HCT116 (cell line): ENCODE results near the gene NEURL4. TPM values are rescaled to one million over a fixed set of nuclear protein-coding genes. Genes with fewer than 3 reads are reported as not detected.
A peak's percentile ranks its signal among the peaks of the same experiment; 100 is the strongest.

Source experiments
- ATAC-seq: fragments of 200-7000 bp; cut with Tn5 transposase; 2 replicates; pipeline ENCODE4 v1.9.1; 2020; ENCODE audit warnings: mild to moderate bottlenecking, moderate library complexity
- BruUV-seq: library from RNA; stranded (reverse); fragments of 400-500 nt; replicated peaks from 2 replicates; lab custom pipeline; 2021; lab: Mats Ljungman, UMichigan
- CTCF ChIA-PET: fragments of 300-600 bp; sonication (Branson Sonifier 250); formaldehyde crosslinking; loops from one replicate; lab custom pipeline; 2021; ENCODE audit warnings: antibody characterized with exemption; lab: Charles Lee
- POLR2A ChIA-PET: fragments of 300-600, 350-600 bp; sonication (Branson Sonifier 250); formaldehyde crosslinking; loops from one replicate; lab custom pipeline; 2021; ENCODE audit warnings: antibody characterized with exemption; lab: Charles Lee
- RAD21 ChIA-PET, 2 experiments: fragments of 300-600 bp; sonication (Branson Sonifier 250); formaldehyde crosslinking; loops; one replicate each; lab custom pipeline; 2023; ENCODE audit warnings: low total read pairs in 2 of 2; ENCODE audit not compliant: uncharacterized antibody in 2 of 2, unreplicated experiment in 2 of 2, low non-redundant PET in 1 of 2; lab: Charles Lee
- DNase-seq: peaks from one replicate; pipeline ENCODE4 v3.0.0-alpha.2; 2010; ENCODE audit warnings: low read depth, low spot score
- H2AFZ ChIP-seq: fragments of 200-600 bp; shearing (Covaris generic), sonication (generic); 2 replicates; pipeline ENCODE4 v1.6.1; 2017; ENCODE audit warnings: low read depth, mixed run types, mixed read lengths, antibody characterized with exemption, low read length; ENCODE audit not compliant: poor library complexity, severe bottlenecking
- H3K27ac ChIP-seq: 2 replicates; pipeline ENCODE4 v1.5.1; 2012; ENCODE audit warnings: low read depth, low read length
- H3K27me3 ChIP-seq: fragments of 200-600 bp; sonication (generic); 2 replicates; pipeline ENCODE4 v1.6.1; 2016; ENCODE audit warnings: mixed run types, low read length, mixed read lengths; ENCODE audit not compliant: insufficient read depth
- H3K36me3 ChIP-seq, 2 experiments: fragments of 200-500 bp in 1 of 2; fragments of 200-600 bp in 1 of 2; sonication (Bioruptor generic) in 1 of 2; sonication (generic) in 1 of 2; 2 replicates each; pipeline versions ENCODE4 v1.5.1 to v1.6.1; 2014 to 2016; ENCODE audit warnings: low read length in 2 of 2, inconsistent platforms in 1 of 2, mixed read lengths in 1 of 2, mixed run types in 1 of 2; ENCODE audit not compliant: insufficient read depth in 2 of 2, control insufficient read depth in 1 of 2
- H3K4me1 ChIP-seq, 2 experiments: fragments of 200-600 bp in 1 of 2; sonication (generic) in 1 of 2; 2 replicates each; pipeline versions ENCODE4 v1.5.1 to v1.6.1; 2012 to 2017; ENCODE audit warnings: low read length in 2 of 2, inconsistent platforms in 1 of 2, mild to moderate bottlenecking in 1 of 2, mixed read lengths in 1 of 2, mixed run types in 1 of 2, moderate library complexity in 1 of 2; ENCODE audit not compliant: insufficient read depth in 2 of 2, control insufficient read depth in 1 of 2
- H3K4me2 ChIP-seq: fragments of 200-600 bp; sonication (generic); 2 replicates; pipeline ENCODE4 v1.6.1; 2017; ENCODE audit warnings: mixed run types, low read length, mixed read lengths
- H3K4me3 ChIP-seq, 2 experiments: fragments of 200-600 bp in 1 of 2; sonication (generic) in 1 of 2; replicated peaks in 1 of 2; 2 replicates each; pipeline ENCODE4 v1.5.1; 2011 to 2016; ENCODE audit warnings: low read length in 2 of 2, control low read depth in 1 of 2, low read depth in 1 of 2, mild to moderate bottlenecking in 1 of 2, mixed read lengths in 1 of 2, mixed run types in 1 of 2
- H3K79me2 ChIP-seq: fragments of 200-600 bp; sonication (generic); 2 replicates; pipeline ENCODE4 v1.6.1; 2017; ENCODE audit warnings: mild to moderate bottlenecking, mixed run types, low read length, moderate library complexity, mixed read lengths; ENCODE audit not compliant: insufficient read depth
- H3K9ac ChIP-seq: fragments of 200-600 bp; sonication (generic); 2 replicates; pipeline ENCODE4 v1.6.1; 2016; ENCODE audit warnings: low read length, mixed read lengths
- H3K9me2 ChIP-seq: fragments of 200-600 bp; sonication (generic), shearing (Covaris generic); 2 replicates; pipeline ENCODE4 v1.6.1; 2017; ENCODE audit warnings: mixed run types, mild to moderate bottlenecking, moderate library complexity; ENCODE audit not compliant: insufficient read depth
- H3K9me3 ChIP-seq, 2 experiments: fragments of 200-500 bp in 1 of 2; fragments of 200-600 bp in 1 of 2; sonication (Bioruptor generic) in 1 of 2; sonication (generic) in 1 of 2; 2 replicates each; pipeline ENCODE4 v1.6.1; 2014 to 2017; ENCODE audit warnings: low read length in 2 of 2, mixed read lengths in 2 of 2, inconsistent platforms in 1 of 2, low read depth in 1 of 2, mild to moderate bottlenecking in 1 of 2, mixed run types in 1 of 2, moderate library complexity in 1 of 2; ENCODE audit not compliant: control insufficient read depth in 1 of 2, insufficient read depth in 1 of 2
- H4K20me1 ChIP-seq: fragments of 200-600 bp; sonication (generic), shearing (Covaris generic); 2 replicates; pipeline ENCODE4 v1.6.1; 2017; ENCODE audit warnings: mixed run types, mild to moderate bottlenecking, moderate library complexity; ENCODE audit not compliant: insufficient read depth
- CBX3 ChIP-seq: IDR thresholded peaks from 2 replicates; pipeline ENCODE4 v1.6.1; 2012; ENCODE audit warnings: low read depth
- CEBPB ChIP-seq: IDR thresholded peaks from 2 replicates; pipeline ENCODE4 v1.6.1; 2012; ENCODE audit warnings: low read depth
- ELF1 ChIP-seq: IDR thresholded peaks from 2 replicates; pipeline ENCODE4 v1.6.1; 2012; ENCODE audit warnings: low read depth, borderline replicate concordance
- EZH2 ChIP-seq: fragments of 200-600 bp; sonication (generic); IDR thresholded peaks from 2 replicates; pipeline ENCODE4 v1.6.1; 2017; ENCODE audit warnings: antibody characterized with exemption, mixed run types
- FOSL1 ChIP-seq: IDR thresholded peaks from 2 replicates; pipeline ENCODE4 v1.6.1; 2012; ENCODE audit warnings: low read depth
- JUND ChIP-seq: IDR thresholded peaks from 2 replicates; pipeline ENCODE4 v1.6.1; 2012
- POLR2A ChIP-seq: IDR thresholded peaks from 2 replicates; pipeline ENCODE4 v1.7.0; 2011; ENCODE audit warnings: borderline replicate concordance; ENCODE audit not compliant: insufficient read depth, insufficient read length; ENCODE audit errors: extremely low read depth
- POLR2AphosphoS5 ChIP-seq: IDR thresholded peaks from 2 replicates; pipeline ENCODE4 v1.6.1; 2011; ENCODE audit warnings: mild to moderate bottlenecking, low read depth, low read length, moderate library complexity
- RAD21 ChIP-seq: IDR thresholded peaks from 2 replicates; pipeline ENCODE4 v1.6.1; 2012; ENCODE audit warnings: low read depth, mild to moderate bottlenecking
- SP1 ChIP-seq: IDR thresholded peaks from 2 replicates; pipeline ENCODE4 v1.6.1; 2012; ENCODE audit warnings: low read depth
- SRF ChIP-seq: IDR thresholded peaks from 2 replicates; pipeline ENCODE4 v1.6.1; 2012; ENCODE audit warnings: low read depth
- TCF7L2 ChIP-seq: IDR thresholded peaks from 2 replicates; pipeline ENCODE4 v1.7.0; 2011; ENCODE audit warnings: borderline replicate concordance, inconsistent platforms; ENCODE audit not compliant: insufficient read depth, insufficient read length; ENCODE audit errors: extremely low read depth
- YY1 ChIP-seq: IDR thresholded peaks from 2 replicates; pipeline ENCODE4 v1.6.1; 2011; ENCODE audit warnings: low read length, low read depth, moderate library complexity, mild to moderate bottlenecking; ENCODE audit not compliant: insufficient replicate concordance; ENCODE audit errors: extremely low read depth
- ZFX ChIP-seq: fragments of 450-650 bp; IDR thresholded peaks from 2 replicates; pipeline ENCODE4 v1.6.1; 2017
- ZNF274 ChIP-seq: fragments of 200-500 bp; sonication (Bioruptor generic); IDR thresholded peaks from 2 replicates; pipeline ENCODE4 v1.6.1; 2014; ENCODE audit warnings: mild to moderate bottlenecking, low read depth, low read length, inconsistent platforms
- intact Hi-C: fragments of 100-400 bp; cut with micrococcal nuclease; formaldehyde crosslinking; loops from 2 replicates; pipeline ENCODE4 v1.10.0; 2022
- total RNA-seq: library from RNA; stranded (reverse); gene quantifications from one replicate; pipeline ENCODE4 v1.2.1, GENCODE V29; 2021; ENCODE audit not compliant: unreplicated experiment
- TF ChIP-seq, protein P1 (sequence below): IDR thresholded peaks from 2 replicates; pipeline ENCODE4 v1.6.1; 2012; ENCODE audit warnings: low read depth

Gene NEURL4
- total RNA-seq, 1 experiment from 2014 or later, result 56.9 TPM

GRCh38 chr17:7282752-7283321, 46.3 kb downstream of the NEURL4 start:
- peak overlapping the region; percentile 3; the same call in 1 of the 2 replicates for H3K9ac ChIP-seq

GRCh38 chr17:7281953-7282751, 47.0 kb downstream of the NEURL4 start:
- Histone ChIP-seq H3K4me3 (peak overlapping the region; percentile 50 to 65), H3K9me2 (no peaks in the 10 kb centered on the region), H2AFZ (no peak overlapping the region), H3K9me3 (no peaks in the 10 kb centered on the region), H3K4me2 (peak overlapping the region; percentile 98), H3K36me3 (no peaks in the 10 kb centered on the region), H3K27me3 (no peaks in the 10 kb centered on the region), H3K4me1 (peaks cover 13 to 34% of the 10 kb centered on the region in 2 experiments), H3K9ac (peak overlapping the region; percentile 93), H3K27ac (peak overlapping the region; percentile 73; the same call in 1 of the 2 replicates), H4K20me1 (no peaks in the 10 kb centered on the region), H3K79me2 (no peaks in the 10 kb centered on the region)
- ATAC-seq, result no peak
- POLR2A ChIA-PET, result interaction anchor here (0.6 to 0.8 kb wide), 3 partner anchors 17 to 259 kb away, joined by 3 read pairs; no protein-coding TSS in a partner anchor
- no peak for DNase-seq
- TSS peak; percentile 57 for BruUV-seq
- intact Hi-C loops, result loop anchor here (2.0 kb wide), 1 partner anchor 19 kb away; the partner anchor contains the start of gene CLDN7
- RAD21 ChIA-PET, result interaction anchor here in 1 of 2 experiments (1.5 kb wide), 1 partner anchor 14 kb away, joined by 14 read pairs; no protein-coding TSS in a partner anchor
- CTCF ChIA-PET, result interaction anchor here (0.6 to 2.0 kb wide), 6 partner anchors 14 to 158 kb away, joined by 3 to 38 read pairs (median 4); no protein-coding TSS in a partner anchor
- no peak for TF ChIP-seq EZH2
- no peak for TF ChIP-seq ZFX
- no peak for TF ChIP-seq YY1
- no peak for TF ChIP-seq FOSL1
- no peak for TF ChIP-seq JUND
- no peak for TF ChIP-seq TCF7L2
- TF ChIP-seq CBX3, result no peak
- TF ChIP-seq RAD21, result no peak
- no peak for TF ChIP-seq CEBPB
- no peak for TF ChIP-seq ELF1
- no peak for TF ChIP-seq POLR2A
- no peak for TF ChIP-seq SRF
- TF ChIP-seq POLR2AphosphoS5, result no peak
- TF ChIP-seq, protein P1, sequence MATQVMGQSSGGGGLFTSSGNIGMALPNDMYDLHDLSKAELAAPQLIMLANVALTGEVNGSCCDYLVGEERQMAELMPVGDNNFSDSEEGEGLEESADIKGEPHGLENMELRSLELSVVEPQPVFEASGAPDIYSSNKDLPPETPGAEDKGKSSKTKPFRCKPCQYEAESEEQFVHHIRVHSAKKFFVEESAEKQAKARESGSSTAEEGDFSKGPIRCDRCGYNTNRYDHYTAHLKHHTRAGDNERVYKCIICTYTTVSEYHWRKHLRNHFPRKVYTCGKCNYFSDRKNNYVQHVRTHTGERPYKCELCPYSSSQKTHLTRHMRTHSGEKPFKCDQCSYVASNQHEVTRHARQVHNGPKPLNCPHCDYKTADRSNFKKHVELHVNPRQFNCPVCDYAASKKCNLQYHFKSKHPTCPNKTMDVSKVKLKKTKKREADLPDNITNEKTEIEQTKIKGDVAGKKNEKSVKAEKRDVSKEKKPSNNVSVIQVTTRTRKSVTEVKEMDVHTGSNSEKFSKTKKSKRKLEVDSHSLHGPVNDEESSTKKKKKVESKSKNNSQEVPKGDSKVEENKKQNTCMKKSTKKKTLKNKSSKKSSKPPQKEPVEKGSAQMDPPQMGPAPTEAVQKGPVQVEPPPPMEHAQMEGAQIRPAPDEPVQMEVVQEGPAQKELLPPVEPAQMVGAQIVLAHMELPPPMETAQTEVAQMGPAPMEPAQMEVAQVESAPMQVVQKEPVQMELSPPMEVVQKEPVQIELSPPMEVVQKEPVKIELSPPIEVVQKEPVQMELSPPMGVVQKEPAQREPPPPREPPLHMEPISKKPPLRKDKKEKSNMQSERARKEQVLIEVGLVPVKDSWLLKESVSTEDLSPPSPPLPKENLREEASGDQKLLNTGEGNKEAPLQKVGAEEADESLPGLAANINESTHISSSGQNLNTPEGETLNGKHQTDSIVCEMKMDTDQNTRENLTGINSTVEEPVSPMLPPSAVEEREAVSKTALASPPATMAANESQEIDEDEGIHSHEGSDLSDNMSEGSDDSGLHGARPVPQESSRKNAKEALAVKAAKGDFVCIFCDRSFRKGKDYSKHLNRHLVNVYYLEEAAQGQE, result no peak
- no peak for TF ChIP-seq ZNF274
- no peak for TF ChIP-seq SP1

More at GRCh38 chr17:7282752-7283321, 46.3 kb downstream of the NEURL4 start:
- H3K4me3 ChIP-seq, result no peak overlapping the region
- no peaks in the 10 kb centered on the region for H3K79me2 ChIP-seq
- H3K4me1 ChIP-seq, result peaks cover 13 to 34% of the 10 kb centered on the region in 2 experiments
- intact Hi-C loops, result no loop called here
- H3K27ac ChIP-seq, result no peak overlapping the region
- H3K9me2 ChIP-seq, result no peaks in the 10 kb centered on the region
- no peak for ATAC-seq
- H3K9me3 ChIP-seq, result no peaks in the 10 kb centered on the region
- BruUV-seq, result no TSS peak
- no peaks in the 10 kb centered on the region for H4K20me1 ChIP-seq
- RAD21 ChIA-PET, result no interaction called here
- H3K27me3 ChIP-seq, result no peaks in the 10 kb centered on the region
- H3K4me2 ChIP-seq, result peak overlapping the region; percentile 98; the same call in 1 of the 2 replicates
- CTCF ChIA-PET, result interaction anchor here (1.2 kb wide), 1 partner anchor 13 kb away, joined by 3 read pairs; no protein-coding TSS in a partner anchor
- no peak for DNase-seq
- POLR2A ChIA-PET, result interaction anchor here (0.6 kb wide), 1 partner anchor 259 kb away, joined by 3 read pairs; no protein-coding TSS in a partner anchor
- no peak overlapping the region for H2AFZ ChIP-seq
- no peaks in the 10 kb centered on the region for H3K36me3 ChIP-seq
- TF ChIP-seq EZH2 (no peak), ELF1 (no peak)
